ENCODE data around the gene KPNA1.

GRCh38 chr3:122510878-122511535 is 3.7 kb downstream of the KPNA1 start:
- TF ChIP-seq POLR2A (IDR thresholded peaks at IDR 0.05; ENCODE audit: low read depth, low read length), result no peak
- TF ChIP-seq TAF1 (IDR thresholded peaks at IDR 0.05; ENCODE audit: low read depth, low read length), result no peak
- TF ChIP-seq POLR2AphosphoS5 (IDR thresholded peaks at IDR 0.05; ENCODE audit: low read depth, low read length), result no peak
- no peak for TF ChIP-seq PAX5 (IDR thresholded peaks at IDR 0.05; ENCODE audit: insufficient read depth, low read length, severe bottlenecking)
- no peak for TF ChIP-seq POU2F2 (IDR thresholded peaks at IDR 0.05; ENCODE audit: low read depth, low read length)
- no peak for TF ChIP-seq SPI1 (IDR thresholded peaks at IDR 0.05; ENCODE audit: low read depth, low read length)

All from GM12891 (cell line).